ENCODE measurements around the gene GOT1. TPM values are rescaled to one million over a fixed set of nuclear protein-coding genes. Genes with fewer than 3 reads are reported as not detected.

GOT1 gene
- total RNA-seq, 4 donors from 2014 or later = 6.2 to 18.3 (median 11.7) TPM

DNA sequence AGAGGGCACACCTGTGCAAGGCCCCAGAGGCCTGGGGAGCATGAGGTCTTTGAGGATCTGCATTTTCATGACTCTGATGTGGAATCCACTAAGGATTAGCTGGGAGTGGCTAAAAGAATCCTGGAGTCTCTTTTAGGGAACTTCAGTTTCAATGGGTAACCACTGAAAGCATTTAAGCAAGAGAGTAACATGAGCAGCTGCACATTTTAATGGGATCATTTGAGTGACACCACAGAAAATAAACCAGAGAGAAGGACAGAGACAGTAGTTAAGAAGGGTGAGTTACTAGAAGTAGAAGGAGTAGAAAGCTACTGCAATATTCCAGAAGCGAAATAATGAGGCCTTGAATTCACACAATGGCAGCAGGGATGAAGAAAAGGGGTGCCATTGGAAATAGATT is 5.2 kb downstream of the GOT1 start:
- TF ChIP-seq, protein P1, sequence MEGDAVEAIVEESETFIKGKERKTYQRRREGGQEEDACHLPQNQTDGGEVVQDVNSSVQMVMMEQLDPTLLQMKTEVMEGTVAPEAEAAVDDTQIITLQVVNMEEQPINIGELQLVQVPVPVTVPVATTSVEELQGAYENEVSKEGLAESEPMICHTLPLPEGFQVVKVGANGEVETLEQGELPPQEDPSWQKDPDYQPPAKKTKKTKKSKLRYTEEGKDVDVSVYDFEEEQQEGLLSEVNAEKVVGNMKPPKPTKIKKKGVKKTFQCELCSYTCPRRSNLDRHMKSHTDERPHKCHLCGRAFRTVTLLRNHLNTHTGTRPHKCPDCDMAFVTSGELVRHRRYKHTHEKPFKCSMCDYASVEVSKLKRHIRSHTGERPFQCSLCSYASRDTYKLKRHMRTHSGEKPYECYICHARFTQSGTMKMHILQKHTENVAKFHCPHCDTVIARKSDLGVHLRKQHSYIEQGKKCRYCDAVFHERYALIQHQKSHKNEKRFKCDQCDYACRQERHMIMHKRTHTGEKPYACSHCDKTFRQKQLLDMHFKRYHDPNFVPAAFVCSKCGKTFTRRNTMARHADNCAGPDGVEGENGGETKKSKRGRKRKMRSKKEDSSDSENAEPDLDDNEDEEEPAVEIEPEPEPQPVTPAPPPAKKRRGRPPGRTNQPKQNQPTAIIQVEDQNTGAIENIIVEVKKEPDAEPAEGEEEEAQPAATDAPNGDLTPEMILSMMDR (IDR thresholded peaks at IDR 0.05; ENCODE audit: low read depth) = no peak

DNA sequence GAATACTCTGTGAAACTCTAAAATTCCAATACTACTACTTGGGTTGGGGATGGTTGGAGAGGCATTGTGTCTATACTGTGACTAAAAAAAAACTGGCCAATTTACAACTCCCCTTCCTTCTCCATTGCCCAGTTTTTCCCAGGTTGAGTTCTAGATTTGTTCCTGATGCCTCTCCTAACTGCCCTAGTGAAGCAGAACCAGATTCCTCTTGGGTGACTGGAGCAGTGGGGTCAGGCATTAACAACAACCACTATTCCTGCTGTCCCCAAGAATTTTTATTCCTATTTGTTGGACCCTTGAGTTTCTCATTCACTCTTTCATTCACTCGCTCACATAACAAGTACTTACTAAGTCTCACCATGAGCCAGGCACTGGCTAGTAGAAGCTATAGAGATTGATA is 5.8 kb downstream of the GOT1 start:
- TF ChIP-seq, protein P1 (IDR thresholded peaks at IDR 0.05; ENCODE audit: low read depth) = no peak

DNA sequence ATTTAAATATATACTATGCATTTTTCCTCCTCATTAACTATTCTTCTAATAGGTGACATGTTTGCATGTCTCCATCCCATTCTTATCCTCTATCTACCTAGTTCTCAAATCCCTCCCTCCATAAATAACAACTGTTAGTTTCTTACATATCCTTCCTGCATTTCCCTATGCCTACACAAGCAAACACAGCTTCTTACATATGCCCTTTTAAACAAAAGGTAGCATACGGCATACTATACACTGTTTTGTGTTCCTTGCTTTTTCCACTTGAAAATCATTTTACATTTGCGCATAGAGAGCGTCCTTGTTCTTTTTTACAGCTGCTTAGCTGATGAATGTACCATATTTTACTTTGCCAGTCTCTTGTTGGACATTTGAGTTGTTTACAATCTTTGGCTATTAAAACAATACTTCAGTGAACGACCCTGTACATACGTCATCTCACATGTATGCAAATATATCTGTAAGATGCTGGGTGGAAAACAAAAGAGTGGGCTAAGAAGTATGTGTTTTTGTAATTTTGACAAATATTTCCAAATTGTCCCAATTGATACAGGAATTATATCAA is 7.8 kb downstream of the GOT1 start:
- TF ChIP-seq, protein P1 (IDR thresholded peaks at IDR 0.05; ENCODE audit: low read depth) = no peak

DNA sequence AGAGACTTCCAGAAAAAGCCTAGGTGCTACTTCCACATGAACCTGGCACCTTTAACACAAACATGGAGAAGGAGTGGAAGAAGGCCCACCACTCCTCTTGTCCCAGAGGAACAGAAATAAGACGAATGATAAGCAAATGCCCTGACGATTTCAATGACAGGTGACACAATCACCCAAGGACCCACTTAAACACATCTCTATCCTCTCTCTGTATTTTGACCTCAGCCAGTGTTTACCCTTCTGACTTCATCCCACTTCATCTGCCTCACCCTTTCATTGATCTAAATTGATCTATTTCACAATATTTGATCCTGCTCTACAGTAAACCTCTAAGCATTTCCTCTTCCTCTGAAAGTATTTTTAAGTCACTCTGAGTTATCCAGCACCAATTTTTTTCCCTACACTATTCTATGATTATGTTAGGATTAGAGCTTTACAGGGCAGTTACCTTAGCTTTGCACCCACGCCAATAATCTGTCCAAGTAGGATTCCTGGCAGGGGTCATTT is 9.1 kb downstream of the GOT1 start:
- TF ChIP-seq, protein P1 (IDR thresholded peaks at IDR 0.05; ENCODE audit: low read depth) = no peak

DNA sequence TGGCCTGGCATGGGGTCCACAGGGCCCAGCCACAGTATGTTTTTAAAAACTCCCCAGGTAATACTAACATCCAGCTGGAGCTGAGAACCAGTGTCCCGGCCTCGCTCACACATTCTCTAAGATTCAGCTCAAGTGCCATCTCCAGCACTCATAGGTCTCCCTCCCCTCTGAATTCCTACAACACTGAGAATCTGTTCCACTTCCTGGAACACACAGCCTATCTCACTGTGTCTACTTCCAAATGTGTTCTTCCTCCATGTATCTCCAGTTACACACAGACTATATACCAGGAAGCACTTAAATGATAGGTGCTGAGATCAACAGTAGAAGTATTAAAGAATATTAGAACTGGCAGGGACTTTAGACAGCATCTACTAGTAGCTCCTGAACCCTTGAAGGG is 10.7 kb downstream of the GOT1 start:
- TF ChIP-seq, protein P1 (IDR thresholded peaks at IDR 0.05; ENCODE audit: low read depth) = no peak

DNA sequence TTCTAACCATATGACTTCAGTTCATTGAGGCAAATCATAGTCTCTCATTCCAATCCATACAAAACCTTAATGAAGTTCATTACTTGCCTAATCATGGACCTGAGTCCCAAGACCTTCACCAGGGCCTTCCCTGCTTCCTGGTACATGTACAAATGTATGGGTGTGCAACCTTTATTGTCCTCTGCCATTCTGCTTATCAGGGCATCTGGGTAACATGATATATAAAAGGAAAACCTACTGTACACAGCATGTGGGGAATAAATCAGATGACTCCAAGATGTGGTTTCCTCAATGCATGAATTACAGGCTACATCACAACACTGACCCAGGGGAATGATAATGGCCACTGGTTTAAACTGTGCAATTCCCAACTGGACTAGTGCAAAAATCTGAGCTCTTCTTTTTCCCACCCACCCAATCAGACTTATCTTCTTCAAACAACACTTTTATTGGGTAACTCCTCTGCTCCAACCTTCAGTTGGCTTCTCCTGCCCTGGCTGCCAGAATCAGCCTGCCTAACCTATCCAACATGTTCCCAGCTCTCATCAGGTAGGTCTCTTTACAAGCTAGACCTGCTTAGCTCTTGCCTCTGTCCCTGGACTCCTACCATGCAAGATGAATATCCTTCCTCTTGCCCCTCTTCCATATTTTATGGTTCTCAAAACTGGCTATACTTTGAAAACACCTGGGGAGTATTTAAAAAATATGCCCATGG is 11.4 kb downstream of the GOT1 start:
- TF ChIP-seq, protein P1 (IDR thresholded peaks at IDR 0.05; ENCODE audit: low read depth) = no peak

DNA sequence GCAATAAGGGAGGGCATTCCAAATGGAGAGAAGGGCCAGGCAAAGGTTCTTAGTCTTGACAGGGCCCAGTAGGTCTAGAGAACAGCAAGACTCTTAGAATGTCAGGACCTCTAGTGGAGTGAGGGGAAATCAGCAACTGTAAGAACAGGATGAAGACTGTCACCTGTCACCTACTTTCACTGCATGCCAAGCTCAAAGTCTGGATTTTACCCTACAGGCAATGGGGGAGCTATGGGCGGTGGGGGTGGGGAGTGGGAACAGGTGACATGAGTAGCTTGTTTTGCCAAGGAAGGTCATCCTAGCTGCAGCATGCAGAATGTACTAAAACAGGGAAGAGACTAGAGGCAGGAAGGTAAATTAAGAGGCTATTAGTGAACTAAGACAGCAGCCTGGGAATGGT is 18.3 kb downstream of the GOT1 start:
- TF ChIP-seq, protein P1 (IDR thresholded peaks at IDR 0.05; ENCODE audit: low read depth) = no peak
